PFSK-1 (cell line): Measurements from ENCODE around the gene ERBB4.

Experiments
- FOXP2 ChIP-seq: optimal IDR thresholded peaks from 2 replicates; pipeline ENCODE3; 2011; ENCODE audit warnings: borderline replicate concordance, control low read depth, inconsistent platforms; ENCODE audit not compliant: insufficient read depth; ENCODE audit errors: extremely low read length, extremely low read depth
- POLR2AphosphoS5 ChIP-seq: IDR thresholded peaks from 2 replicates; pipeline ENCODE4 v1.6.1; 2012; ENCODE audit warnings: low read depth, mild to moderate bottlenecking, control low read depth, low read length, moderate library complexity
- SIN3A ChIP-seq: IDR thresholded peaks from 2 replicates; pipeline ENCODE4 v1.6.1; 2012; ENCODE audit warnings: mild to moderate bottlenecking, low read length, moderate library complexity, borderline replicate concordance; ENCODE audit not compliant: insufficient read depth
- TAF1 ChIP-seq: IDR thresholded peaks from 2 replicates; pipeline ENCODE4 v1.6.1; 2012; ENCODE audit warnings: low read length, control low read depth, borderline replicate concordance; ENCODE audit not compliant: insufficient read depth
- TF ChIP-seq, protein P1 (sequence below), 2 experiments: IDR thresholded peaks; 2 replicates each; pipeline versions ENCODE4 v1.6.1 to v1.8.0; 2011 to 2012; ENCODE audit warnings: low read depth in 2 of 2, low read length in 2 of 2, control low read depth in 1 of 2, inconsistent platforms in 1 of 2, mild to moderate bottlenecking in 1 of 2, moderate library complexity in 1 of 2; ENCODE audit not compliant: insufficient read depth in 1 of 2

ERBB4 gene

DNA sequence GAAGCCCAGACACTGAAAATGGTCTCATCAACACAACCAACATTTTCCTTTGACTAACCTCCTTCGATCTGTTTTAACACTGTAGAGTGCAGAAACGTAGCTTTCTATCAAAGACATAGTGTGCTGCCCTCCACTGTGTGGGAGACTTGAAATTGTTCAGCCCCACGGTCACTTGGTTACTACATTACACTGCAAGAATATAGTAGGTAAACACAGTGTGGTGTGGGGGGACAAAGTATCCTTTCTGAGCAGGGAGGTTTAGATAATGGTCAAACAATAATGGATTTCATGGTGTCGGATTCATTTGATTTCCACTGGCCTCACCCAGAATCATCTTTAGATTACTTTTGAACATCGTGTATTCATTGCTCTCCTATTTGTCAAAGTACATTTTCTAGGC lies 181.0 kb downstream of the ERBB4 start:
- TF ChIP-seq POLR2AphosphoS5 (no peak), TAF1 (no peak), FOXP2 (no peak), SIN3A (no peak)
- TF ChIP-seq, protein P1, sequence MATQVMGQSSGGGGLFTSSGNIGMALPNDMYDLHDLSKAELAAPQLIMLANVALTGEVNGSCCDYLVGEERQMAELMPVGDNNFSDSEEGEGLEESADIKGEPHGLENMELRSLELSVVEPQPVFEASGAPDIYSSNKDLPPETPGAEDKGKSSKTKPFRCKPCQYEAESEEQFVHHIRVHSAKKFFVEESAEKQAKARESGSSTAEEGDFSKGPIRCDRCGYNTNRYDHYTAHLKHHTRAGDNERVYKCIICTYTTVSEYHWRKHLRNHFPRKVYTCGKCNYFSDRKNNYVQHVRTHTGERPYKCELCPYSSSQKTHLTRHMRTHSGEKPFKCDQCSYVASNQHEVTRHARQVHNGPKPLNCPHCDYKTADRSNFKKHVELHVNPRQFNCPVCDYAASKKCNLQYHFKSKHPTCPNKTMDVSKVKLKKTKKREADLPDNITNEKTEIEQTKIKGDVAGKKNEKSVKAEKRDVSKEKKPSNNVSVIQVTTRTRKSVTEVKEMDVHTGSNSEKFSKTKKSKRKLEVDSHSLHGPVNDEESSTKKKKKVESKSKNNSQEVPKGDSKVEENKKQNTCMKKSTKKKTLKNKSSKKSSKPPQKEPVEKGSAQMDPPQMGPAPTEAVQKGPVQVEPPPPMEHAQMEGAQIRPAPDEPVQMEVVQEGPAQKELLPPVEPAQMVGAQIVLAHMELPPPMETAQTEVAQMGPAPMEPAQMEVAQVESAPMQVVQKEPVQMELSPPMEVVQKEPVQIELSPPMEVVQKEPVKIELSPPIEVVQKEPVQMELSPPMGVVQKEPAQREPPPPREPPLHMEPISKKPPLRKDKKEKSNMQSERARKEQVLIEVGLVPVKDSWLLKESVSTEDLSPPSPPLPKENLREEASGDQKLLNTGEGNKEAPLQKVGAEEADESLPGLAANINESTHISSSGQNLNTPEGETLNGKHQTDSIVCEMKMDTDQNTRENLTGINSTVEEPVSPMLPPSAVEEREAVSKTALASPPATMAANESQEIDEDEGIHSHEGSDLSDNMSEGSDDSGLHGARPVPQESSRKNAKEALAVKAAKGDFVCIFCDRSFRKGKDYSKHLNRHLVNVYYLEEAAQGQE (IDR thresholded peaks at IDR 0.05; ENCODE audit: insufficient read depth in 1 of 2, low read depth in 2 of 2, low read length in 2 of 2) = no peak

DNA sequence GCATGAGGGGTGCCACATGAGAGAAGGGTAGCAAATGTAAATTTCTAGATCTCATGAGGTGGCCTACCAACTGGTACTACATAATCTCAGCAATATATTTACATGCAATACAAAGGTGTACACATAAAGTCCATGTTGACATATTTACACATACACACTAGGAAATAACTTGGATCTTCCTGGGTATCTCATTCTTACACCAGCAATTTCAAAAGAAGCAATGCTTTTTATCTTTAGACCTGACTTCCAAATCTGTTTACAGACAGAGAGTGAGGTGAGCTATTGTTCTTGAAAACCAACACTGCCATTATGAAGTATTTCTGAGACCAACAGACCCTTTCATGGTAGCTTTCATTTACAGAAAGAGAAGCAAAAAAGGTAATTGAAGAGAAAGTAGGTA lies 184.2 kb downstream of the ERBB4 start:
- TF ChIP-seq SIN3A = no peak
- TF ChIP-seq POLR2AphosphoS5 = no peak
- no peak for TF ChIP-seq TAF1
- no peak for TF ChIP-seq FOXP2
- TF ChIP-seq, protein P1 (IDR thresholded peaks at IDR 0.05; ENCODE audit: insufficient read depth in 1 of 2, low read depth in 2 of 2, low read length in 2 of 2) = no peak

DNA sequence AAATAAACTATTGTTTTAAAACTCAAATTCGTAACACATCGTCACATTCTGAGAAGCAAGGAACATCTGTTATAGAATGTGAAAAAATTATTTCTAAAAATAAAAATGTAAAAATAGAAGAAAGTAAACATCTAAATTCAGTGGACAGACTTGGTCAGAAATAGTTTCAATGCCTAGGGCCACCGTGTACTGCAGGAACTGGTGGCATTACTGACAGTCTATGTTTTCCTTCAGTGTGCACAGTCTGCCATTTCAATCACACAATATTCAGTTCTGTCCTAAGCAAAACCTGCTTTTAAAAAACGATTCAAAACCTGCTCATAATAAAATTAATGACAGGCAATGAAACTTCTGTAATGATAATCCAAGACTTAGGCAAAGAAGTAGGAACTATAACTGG lies 190.1 kb downstream of the ERBB4 start:
- no peak for TF ChIP-seq SIN3A
- TF ChIP-seq, protein P1 (IDR thresholded peaks at IDR 0.05; ENCODE audit: insufficient read depth in 1 of 2, low read depth in 2 of 2, low read length in 2 of 2) = no peak
- TF ChIP-seq FOXP2 = no peak
- TF ChIP-seq POLR2AphosphoS5 = no peak
- no peak for TF ChIP-seq TAF1

DNA sequence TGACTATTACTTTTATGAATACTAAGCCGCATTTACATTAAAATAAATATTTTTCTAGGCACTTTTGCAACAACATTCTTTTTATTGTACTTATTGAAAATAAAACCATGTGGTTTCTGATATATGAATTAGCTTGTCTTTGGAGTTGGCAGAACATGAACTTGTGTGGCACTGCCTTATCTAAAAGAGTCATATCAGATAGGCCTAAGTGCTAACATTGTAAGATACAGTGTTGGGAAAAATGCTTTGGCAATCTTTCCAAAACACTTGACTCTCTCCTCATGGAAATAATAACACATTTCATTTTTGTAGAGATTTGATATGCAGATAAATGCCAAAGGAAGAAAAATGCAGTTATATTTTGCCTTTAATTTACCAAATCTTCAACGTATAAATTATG lies 191.7 kb downstream of the ERBB4 start:
- no peak for TF ChIP-seq TAF1
- no peak for TF ChIP-seq SIN3A
- TF ChIP-seq, protein P1 (IDR thresholded peaks at IDR 0.05; ENCODE audit: insufficient read depth in 1 of 2, low read depth in 2 of 2, low read length in 2 of 2) = no peak
- no peak for TF ChIP-seq FOXP2
- TF ChIP-seq POLR2AphosphoS5 = no peak

DNA sequence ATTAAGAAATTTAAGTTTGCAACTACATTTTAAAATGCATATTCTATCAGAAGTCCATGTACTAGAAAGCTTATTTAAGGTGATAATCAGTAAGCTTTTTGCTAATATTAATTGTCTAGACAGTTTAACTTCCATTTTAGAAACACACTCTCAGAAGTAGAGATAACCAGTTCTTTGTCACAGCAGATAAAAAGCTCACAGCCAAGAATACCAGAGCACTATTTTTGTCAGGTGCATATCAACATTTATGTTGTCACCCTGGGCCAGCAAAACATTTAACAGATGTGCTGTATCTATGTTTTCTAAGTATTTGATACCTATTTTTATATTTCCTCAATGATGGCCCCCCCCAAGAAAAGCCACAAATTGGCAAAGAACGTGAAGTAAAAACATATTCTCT lies 192.6 kb downstream of the ERBB4 start:
- TF ChIP-seq POLR2AphosphoS5 (no peak), SIN3A (no peak), FOXP2 (no peak), TAF1 (no peak)
- TF ChIP-seq, protein P1 (IDR thresholded peaks at IDR 0.05; ENCODE audit: insufficient read depth in 1 of 2, low read depth in 2 of 2, low read length in 2 of 2) = no peak
